NCI-H510A (cell line): ENCODE measurements around the gene LAMA5.
A peak's percentile ranks its signal among the peaks of the same experiment; 100 is the strongest.

ENCODE experiments used
- DNase-seq: peaks from one replicate; lab custom pipeline; 2025; lab: John Stamatoyannopoulos, UW

The LAMA5 gene

DNA sequence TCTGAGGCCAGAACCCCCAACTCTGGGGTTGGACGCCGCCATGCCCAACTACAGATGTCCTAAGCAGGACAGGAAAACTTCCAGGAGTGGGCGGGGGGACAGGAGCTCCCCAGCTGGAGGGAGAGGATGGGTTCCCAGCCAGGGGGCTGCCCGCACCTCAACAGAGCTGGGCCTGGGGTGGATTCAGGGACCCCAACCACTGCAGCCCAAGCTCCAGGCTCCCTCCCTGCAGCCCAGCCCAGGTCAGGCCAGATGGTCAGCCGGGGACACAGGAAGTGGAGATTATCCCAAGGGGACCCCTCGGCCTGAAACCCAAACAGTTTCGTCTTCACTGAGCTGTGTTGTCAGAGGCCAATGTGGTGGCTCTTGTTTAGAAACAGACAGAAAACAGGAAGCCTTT, 9.4 kb downstream of the LAMA5 start:
- DNase-seq, result no peak

DNA sequence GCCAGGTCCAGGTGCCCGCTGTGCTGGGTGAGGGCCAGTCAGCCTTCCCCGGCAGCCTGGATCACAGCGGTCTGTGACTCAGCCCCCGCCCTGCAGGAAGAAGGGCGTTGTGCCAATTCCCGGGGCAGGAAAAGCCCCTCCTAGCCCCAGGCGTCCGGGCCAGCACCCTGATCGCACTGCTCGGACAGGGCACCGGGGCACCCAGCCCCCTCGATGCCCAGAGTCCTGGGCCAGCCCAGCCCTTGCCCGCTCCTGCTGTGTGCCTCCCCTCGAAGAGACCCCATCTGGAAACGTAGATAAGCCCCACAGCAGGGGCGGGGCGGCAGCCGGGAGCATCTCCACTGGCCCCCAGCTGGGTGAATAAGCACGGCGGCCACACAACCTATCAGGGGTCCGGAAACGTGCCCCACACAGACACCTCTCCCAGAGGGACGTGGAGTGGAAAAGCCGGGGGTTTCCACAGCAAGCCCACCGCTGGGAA, 9.9 kb downstream of the LAMA5 start:
- DNase-seq, result no peak

- no peak for DNase-seq
Measured at GRCh38 chr20:62356589-62357186, 10.4 kb downstream of the LAMA5 start.

DNA sequence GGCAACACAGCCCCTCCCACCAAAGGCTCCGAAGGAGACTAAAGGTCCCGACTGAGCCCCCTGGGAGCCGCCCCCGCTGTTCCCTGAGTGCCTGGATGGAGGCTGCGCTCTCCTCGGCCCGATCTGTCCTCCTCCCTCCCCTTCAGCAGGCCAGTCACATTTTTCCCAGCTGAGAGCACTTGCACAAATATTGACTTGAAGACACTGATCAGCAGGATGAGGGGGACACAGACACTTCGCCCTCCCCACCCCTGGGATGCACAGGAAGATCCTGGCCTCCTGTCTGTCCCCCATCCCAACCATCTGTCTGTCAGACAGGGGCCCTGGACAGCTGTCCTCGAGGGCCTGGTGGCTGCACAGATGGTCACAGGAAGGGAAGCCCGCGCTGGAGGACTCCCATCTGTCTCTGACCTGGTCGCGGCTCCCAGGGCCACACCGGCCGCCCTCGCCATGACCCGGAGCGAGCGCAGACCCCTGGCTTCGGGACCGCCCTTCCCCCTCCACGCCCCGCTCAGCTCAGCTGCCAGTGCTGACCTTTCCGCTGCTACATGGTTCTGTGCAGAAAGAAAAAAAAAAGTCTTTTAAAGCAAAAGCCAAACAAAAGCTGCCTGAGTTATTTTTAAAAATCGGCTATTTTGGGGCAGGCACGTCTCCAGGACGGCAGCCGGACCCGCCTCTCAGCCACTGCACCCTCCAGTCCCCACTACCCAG, 11.1 kb downstream of the LAMA5 start:
- DNase-seq, result peak; percentile 44

- DNase-seq, result peak; percentile 26
Measured at GRCh38 chr20:62355516-62355877, 11.6 kb downstream of the LAMA5 start.

DNA sequence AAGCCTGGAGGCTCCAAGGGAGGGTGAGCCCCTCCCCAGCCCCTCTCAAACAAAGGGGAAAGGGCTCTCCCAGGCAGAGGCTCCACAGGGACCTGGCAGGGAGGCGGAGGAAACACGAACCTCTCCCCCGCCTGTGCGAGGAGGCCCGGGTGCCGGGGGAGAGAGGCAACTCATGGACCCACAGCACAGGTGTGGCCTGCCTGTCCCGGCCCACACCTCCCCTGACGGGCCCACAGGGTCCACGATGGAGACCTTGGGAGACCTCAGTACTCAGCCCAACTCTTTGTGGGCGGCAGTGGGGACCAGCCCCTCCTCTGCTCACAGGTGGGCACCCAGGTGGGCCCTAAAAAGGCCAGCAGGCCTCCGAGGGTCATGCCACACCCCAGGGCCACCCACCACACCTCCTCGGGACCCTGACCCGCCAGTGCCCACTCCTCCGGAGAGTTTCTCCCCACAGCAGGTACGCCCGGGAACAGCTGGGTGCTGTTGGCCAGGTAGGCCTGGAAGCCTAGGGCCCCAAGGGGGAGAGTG, 12.2 kb downstream of the LAMA5 start:
- DNase-seq, result no peak

GRCh38 chr20:62354031-62354808, 12.9 kb downstream of the LAMA5 start:
- no peak for DNase-seq

DNA sequence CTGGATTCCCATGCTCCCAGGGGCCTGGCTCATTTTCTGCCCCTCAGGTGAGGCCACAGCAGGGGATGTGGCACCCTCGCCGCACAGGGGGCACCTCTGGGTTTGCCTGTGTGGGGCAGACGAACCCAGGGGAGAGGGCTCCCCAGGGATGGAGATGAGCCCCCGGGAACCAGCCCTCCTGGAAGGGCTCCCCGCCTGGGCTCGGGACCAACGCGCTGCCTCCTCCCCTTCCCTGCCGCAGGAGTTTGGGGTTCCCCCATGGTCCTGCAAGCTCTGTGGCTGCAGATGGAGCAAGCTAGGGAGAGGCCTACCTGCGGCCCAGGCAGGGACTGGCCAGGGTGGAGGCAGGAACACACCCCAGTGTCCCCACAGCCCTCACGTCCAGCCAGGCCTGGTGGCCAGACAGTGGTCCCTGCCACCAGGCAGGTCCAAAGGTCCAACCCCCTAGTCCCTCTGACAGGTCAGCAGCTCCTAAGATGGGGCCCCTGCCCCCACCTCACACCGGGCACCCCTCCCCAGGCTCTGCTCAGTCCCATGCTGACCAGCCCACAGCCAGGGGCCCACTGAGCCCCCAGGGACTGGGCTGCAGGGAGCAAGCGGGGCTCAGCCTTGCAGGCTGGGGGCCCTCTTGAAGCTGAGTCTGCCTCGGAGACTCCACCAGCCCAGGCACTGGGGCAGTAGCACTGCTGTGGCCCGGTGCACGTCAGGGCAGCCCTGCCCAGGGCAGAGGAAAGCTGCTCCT, 13.7 kb downstream of the LAMA5 start:
- no peak for DNase-seq

GRCh38 chr20:62352402-62353288, 14.5 kb downstream of the LAMA5 start:
- no peak for DNase-seq

GRCh38 chr20:62351469-62352401, 15.4 kb downstream of the LAMA5 start:
- DNase-seq, result no peak

DNA sequence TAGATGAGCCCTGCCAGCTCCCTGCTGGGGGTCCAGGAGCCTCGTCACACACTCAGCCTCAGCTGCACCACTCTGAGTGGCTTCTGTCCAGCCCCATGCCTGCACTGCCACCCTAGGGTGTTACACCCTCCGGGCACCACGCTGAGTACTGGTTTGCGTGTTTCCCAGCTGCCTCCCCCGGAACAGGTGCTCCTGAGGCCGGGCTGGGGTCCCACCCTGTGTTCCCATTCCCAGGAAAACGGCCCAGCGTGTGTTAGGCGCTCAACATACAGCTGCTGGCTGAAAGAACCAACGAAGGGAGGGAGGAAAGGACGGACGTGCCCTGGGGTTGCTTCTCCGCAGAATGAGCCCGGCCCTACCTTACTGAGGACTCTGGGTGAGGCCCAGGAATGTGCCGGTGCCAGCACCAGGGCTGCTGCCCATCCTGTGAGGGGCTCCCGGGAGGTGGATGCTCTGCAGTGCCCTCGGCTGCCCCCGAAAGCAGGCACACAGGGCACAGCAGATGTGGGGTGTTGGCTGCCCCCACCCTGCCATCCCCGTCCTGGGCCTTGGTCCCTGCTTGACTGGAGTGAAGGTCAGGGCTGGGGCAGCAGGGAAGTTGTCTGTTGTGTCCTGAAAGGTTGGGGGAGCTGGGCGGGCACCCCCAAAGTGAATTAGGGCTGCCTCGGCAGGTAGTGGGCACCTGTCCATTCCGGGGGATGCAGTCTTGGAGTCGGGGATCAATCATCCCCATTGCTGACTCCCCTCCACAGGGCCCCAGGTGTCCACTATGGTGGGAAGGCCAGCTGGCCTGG, 16.3 kb downstream of the LAMA5 start:
- DNase-seq, result no peak

GRCh38 chr20:62350098-62350628, 16.9 kb downstream of the LAMA5 start:
- DNase-seq, result no peak

DNA sequence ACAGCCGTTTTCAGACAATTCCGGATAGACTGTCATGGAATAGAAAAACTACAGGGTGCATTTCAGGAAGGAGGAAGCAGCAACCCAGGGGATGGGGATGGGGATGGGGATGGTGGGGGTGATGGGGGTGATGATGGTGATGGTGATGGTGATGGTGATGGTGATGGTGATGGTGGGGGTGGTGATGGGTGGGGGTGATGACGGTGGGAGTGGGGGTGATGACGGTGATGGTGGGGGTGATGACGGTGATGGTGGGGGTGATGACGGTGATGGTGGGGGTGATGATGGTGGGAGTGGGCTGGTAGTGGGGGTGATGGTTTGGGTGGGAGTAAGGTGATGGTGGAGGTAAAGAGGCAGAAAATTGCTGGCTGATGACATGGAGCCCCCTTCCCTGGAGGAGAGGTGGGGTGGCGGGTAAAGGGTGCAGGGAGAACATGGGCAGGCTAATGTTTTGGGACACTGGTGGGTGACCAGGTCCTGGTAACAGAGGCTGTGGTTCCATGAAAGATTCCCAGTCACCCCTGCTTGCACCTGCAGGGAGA, 17.5 kb downstream of the LAMA5 start:
- no peak for DNase-seq

DNA sequence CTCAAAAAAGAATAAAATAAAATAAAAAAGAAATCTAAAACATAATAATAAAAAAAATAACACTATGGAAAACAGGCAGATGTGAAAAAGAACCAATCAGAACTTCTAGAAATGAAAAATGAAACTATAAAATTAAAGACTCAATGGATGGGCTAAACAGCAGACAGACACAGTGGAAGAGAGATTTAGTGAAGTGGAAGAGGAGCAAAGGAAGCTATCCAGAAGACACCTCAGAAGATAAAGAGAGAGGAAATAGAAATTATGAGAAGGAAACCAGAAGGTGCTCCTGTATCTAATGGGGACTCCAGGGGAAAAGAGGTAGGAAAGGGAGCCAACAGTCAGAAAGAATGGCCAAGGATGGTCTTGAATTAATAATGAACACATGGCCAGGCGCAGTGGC, 18.5 kb downstream of the LAMA5 start:
- no peak for DNase-seq

- DNase-seq, result no peak
Measured at GRCh38 chr20:62347445-62347844, 19.7 kb downstream of the LAMA5 start.

DNA sequence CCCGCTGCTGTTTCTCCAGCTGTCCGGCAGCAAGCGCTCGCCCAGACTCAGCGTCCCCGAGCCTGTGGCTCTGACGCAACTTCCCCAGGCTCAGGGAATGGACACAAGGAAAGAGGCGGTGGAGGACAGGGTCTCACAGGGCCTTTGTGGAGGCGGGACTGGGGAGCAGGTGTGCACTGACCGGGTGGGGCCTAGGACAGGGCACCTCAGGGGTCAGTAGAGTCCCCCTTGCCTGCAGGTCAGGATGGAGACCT, 20.0 kb downstream of the LAMA5 start:
- no peak for DNase-seq

- DNase-seq, result no peak
Measured at GRCh38 chr20:62346398-62347150, 20.5 kb downstream of the LAMA5 start.

- no peak for DNase-seq
Measured at GRCh38 chr20:62345681-62346370, 21.3 kb downstream of the LAMA5 start.
